AG20443 (cell line): ENCODE results near the gene PPP1R11.
"Not testable (repeated sequence)": the region's sequence is repeated elsewhere in the genome, so short reads cannot be mapped to it uniquely, and the experiment has no call there.

Experiments
- DNase-seq: peaks from one replicate; pipeline ENCODE4 v3.0.0; 2012; ENCODE audit warnings: low spot score, mixed read lengths

The PPP1R11 gene, protein sequence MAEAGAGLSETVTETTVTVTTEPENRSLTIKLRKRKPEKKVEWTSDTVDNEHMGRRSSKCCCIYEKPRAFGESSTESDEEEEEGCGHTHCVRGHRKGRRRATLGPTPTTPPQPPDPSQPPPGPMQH

DNA sequence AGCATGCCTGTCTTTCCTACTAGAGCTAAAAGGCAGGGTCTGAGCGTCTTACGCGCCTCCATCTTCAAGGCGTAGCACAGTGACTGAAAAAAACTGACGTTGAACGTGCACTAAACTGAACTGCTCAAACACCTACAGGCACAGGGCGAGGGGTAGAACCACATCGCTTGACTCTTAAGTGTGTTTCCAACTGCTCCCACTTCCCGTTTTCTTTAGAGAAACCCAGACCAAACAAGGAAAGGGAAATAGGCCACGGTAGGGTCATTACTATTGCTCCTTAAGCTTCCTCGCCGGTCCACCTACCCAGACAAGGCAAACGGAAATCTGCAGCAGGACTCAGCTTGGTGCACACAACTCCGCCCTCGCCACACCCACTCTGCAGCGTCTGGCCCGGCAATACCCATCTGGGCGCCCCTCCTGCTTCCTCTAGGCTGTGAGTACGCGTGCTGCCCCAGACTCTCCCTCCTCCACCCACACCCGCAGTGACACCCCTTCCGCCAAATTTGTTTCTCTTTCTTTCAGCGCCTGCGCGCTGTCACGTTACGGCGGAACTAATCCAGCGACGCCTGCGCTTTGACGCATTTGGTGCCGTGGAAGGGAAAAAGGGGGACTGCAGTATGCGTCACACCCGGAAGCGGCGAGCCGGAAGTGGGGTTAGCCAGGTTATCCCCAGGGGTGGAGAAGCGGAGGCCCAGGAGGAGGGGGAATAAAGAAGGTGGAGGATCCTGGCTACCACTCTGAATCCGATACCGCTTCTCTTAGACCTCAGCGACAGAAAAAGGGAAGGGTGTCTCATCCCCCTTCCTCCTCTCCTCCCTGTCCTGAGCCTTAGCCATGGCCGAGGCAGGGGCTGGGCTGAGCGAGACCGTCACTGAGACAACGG, at the start of gene PPP1R11:
Gene PPP1R11, plus strand, starts transcription at position 622 of the 883 bp plus-strand sequence. Its CDS starts 213 bp downstream, at position 835.
- DNase-seq: peak; percentile 97

DNA sequence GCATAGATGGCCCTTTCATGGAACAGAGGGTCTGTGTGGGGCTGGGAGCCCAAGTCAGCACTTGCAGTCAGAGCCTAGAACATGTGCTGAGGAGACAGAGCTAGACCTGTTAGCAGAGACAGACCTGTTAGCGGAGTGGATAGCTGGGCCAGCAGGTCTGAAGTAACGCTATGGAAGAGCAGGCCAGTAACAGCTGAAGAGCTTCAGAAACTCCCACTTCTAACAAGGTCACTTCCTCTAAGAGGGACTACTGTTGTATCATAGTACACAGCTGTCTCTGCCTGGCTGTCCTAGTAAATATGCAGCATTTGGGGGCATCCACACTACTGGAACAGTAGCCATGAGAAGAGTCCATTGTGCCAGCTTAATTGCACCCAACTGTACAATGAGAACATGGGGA, 47.2 kb upstream of the PPP1R11 start:
- no peak for DNase-seq

DNA sequence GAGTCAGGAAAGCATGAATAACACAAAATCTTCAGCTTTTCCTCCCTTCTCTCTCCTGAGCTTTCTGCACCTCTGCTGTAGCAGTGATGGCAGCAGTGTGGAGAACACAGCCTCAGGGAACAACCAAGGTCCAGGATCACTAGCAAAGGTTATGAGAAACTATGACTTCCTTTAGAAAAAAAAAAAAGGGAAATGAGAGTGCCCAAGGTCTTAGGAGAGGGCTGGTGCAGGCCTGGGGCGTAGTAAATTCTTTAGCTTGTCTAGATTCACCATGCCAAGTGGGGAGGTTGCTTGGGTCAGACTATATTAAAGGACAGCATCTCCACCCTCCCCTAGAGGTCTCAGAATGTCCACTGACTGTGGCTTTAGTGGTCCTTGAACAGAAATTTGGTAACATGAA, 46.4 kb upstream of the PPP1R11 start:
- no peak for DNase-seq

DNA sequence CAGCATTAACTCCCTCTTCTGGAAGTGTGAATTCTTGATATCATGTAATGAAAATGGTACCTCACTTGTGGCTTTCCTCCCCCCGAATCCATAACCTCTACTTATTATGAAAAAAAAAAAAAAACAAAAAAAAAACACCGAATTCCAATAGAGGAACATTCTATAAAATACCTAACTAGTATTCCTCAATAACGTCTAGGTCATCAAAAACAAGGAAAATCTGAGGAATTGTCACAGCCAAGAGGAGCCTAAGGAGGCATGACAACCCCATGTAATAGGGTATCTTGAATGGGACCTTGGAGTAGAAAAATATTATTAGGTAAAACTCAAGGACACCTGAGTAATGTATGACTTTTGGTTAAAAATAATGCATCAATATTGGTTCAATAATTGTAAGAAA, 44.8 kb upstream of the PPP1R11 start:
- no peak for DNase-seq

DNA sequence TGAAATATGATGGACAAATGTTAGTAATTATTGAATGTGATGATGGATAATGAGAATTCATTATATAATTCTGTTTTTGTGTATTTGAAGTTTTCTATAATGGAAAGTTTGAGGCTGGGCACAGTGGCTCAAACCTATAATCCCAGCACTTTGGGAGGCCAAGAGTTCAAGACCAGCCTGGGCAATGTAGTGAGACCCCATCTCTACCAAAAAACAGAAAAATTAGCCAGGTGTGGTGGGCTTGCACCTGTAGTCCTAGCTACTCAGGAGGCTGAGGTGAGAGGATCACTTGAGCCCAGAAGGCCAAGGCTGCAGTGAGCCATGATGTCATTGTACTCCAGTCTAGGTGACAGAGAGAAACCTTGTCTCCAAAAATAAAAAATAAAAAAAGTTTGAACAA, 44.3 kb upstream of the PPP1R11 start:
- DNase-seq: not testable (repeated sequence)

DNA sequence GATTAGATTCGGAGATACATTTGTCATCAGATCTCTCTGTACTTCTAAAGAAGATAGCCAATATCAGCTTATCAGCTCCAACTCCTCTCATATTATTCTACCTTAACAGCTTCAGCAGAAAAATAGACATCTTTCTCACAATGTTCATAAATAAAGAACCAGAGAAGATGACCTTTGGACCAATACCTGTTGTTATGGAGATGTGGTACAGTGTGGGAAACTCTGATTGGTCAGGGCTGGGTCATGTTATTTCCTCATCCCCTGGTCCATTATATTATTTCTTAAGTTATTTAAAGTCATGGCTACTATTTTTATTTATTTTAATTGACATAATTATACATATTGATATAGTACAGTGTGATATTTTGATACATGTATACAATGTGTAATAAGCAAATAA, 41.8 kb upstream of the PPP1R11 start:
- DNase-seq: no peak

DNA sequence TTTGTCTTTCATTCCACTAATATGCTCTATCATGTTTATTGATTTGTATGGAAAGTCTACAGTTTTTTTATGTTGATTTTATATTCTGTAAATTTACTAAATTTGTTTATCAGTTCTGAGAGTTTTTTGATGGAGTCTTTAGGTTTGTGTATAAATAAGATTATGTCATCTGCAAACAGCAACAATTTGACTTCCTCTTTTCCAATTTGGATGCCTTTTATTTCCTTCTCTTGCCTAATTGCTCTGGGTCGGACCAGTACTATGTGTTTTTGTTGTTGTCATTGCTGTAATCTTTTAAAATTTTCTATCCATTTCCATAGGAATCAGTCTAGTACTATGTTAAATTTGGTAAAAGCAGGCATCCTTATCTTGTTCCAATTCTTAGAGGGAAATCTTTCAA, 37.4 kb upstream of the PPP1R11 start:
- no peak for DNase-seq

DNA sequence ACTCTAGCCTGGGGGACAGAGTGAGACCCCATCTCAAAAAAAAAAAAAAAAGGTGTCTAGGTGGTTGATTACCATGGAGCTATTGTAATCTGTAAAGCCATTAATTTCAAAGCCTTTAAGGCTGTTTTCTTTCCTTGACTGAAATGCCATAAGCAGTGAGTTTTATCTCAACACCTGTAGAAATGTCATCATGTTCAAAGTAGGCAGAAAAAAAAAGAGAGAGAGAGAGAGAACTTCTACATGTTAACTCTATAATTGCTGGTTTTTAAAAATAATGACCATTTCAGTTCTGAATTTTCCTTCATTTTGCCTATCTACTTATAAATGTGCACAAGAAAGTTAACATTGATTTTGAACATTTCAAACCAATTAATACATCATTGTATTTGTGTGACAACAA, 35.6 kb upstream of the PPP1R11 start:
- DNase-seq: no peak

DNA sequence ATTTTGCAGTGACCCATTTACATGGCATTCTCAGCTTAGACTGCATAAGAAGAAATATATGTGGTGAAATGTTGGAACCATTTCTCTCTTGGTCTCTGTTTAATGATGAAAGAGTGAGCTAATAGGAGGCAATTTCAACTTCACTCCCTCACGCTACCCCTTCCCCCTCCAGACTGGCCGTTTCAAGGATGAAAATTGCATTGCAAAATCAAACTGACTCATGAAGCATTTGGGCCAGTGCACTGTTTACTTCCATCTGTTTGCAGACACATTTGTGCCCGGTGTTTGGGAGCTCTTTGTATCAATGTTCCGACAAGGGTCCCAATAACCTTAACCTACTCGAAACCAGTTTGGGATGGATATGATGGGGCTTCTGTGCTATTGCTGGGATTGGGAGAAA, 33.6 kb upstream of the PPP1R11 start:
- peak; percentile 26 for DNase-seq

DNA sequence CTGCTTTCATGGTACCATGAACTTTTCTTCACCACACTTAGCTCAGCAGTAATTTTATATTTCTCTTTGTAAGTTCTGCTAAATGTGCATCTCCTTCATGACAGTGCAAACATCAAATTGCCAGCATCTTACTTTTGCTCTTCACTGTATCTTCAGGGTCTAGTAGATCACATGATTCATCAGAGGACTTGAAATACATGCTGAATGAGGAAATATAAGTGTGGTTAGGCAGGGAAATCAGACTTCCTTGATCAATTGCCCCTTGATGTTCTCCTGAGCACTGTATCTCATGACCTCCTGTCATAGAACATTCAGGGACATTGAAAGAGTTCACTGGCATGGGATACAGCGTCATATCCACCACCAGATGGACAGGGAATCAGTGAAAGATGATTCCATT, 31.2 kb upstream of the PPP1R11 start:
- DNase-seq: no peak

DNA sequence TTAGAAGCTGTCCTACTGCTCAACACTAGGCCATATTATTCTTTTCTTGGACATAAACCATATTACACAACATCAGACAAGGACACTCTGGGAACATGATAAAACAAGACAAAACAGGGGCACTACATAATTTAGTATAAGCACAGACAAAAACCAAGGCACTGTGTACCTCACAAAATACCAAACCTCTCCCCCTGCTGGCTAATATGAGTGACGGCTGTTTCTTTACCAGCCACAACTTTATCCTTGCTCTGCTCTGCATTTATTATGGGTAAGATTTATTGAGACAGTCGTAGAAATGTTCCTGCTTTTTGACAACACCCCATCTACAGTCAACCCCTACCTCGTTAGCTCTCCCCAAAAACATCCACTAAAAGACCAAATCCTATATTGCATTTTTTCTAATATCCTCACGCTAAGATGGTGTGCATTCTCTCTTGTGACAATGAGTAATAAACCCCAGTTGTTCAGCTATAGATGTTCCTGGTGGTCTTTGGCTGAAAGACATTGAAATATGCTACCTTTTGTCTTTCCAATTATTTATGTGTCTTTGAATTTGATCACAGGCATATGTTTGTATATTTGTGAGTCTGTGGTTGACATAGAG, 29.7 kb upstream of the PPP1R11 start:
- DNase-seq: peak; percentile 44

DNA sequence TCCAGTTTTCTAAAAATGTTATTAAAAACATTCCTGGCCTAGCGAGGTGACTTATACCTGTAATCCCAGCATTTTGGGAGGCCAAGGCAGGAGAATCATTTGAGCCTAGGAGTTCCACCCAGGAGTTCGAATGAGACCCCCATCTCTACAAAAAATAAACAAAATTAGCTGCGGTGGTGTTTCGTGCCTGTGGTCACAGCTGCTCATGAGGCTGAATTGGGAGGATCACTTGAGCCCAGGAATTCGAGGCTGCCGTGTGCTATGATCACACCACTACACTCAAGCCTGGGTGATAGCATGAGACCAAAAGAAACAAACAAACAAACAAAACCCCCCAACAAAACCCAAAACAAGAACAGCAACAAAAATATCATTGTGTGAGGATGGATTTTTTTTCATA, 25.8 kb upstream of the PPP1R11 start:
- DNase-seq: no peak

DNA sequence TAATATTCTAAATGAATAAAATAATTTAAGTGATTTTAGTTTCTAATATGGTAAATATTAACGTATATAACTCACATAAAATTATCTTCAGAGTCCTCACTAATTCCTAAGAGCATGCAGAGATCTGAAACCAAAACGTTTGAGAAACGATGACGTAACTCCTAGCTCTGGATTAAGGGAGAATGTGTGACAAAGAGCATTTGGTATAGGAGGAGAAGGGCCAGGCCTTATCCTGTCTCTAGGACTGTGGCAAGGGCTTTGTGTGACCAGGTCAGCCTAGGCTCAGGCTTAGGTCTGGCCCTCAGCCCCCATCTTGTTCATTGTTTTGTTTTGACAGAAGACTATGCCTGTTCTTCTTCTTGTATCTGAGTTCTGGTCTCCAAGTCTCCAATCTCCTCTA, 25.2 kb upstream of the PPP1R11 start:
- no peak for DNase-seq

DNA sequence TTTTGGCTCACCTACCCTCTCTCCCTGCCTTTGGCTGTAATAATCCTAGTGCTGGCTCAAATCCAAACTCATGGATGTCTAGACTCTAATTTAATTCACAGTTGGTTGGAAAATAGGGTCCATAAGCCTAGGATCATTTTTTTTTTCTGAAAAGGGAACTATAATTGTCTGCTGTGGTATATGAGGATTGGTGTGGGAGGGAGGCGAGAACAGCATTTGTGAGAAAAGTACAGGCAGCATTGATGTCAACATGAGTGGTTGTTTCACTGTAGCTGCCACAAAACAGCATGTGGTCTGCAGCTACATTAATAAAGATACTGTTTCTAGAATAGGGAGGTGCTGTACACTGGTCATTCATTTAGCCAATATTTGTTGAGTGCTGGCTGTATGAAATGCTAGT, 24.5 kb upstream of the PPP1R11 start:
- no peak for DNase-seq

DNA sequence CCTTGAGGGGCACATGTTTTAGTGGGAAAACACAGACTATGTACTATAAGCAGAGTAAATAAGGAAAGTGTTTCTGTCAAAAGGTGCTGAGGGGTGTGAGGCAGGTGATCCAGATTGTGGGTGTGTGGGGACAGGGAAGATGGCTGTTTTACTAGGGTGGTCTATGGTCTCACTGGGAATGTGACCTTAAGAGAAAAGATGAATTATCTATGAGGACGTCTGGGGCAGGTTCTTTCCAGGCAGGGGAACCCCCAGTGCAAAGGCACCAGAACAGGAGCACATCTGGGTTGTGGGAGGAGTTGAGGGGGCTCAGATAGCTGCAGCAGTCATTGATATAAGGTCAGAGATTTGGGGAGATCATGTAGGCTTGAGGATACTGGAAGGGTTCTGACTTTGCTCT, 24.1 kb upstream of the PPP1R11 start:
- DNase-seq: no peak

DNA sequence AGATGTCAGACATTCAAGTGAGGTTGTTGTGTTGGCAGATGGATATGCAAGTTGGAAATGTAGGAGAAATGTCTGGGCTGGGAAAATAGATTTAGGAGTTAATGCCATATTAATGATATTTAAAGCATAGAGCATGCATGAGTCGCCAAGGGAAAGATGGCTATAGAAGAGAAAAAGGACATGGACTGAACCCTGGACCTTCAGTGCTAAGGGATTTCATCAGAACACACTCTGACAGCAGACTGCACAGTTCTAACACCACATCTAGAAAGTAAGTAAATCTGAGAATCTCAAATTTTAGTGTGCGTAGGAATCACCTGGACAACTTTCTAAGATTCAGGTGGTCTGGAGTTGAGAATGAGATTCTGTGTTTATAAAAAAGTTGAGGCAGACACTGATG, 23.3 kb upstream of the PPP1R11 start:
- DNase-seq: no peak

DNA sequence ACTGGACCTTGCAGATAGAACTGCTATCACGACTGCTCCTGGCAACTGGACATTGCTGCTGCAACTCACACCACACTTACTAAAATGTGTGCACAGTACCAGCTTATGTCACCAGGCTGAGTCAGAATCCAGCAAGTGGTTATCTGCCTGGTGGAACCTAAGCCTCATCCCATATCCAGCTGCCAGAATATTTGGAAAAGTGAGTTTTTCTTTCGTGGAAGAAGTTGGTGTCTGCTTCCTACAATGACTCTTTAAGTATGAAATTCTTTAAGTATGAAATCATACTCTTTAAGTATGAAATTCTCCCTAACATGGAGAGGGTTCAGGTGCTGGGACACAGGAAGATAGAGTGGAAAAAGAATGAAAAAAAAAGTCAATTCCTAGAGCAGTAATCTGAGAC, 22.4 kb upstream of the PPP1R11 start:
- DNase-seq: peak; percentile 82

DNA sequence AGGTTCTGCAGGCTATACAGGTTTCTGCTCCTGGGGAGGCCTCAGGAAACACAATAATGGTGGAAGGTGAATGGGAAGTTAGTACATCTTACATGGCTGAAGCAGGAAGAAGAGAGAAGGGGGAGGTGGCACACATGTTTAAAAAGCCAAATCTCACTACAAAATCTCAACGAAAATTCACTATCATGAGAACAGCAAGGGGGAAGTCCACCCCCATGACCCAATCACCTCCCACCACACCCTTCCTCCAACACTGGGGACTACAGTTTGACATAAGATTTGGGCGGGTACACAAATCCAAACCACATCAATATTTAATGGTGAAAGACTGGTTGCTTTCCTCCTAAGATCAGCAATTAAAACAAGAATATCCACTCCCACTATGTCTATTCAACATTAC, 19.8 kb upstream of the PPP1R11 start:
- no peak for DNase-seq

DNA sequence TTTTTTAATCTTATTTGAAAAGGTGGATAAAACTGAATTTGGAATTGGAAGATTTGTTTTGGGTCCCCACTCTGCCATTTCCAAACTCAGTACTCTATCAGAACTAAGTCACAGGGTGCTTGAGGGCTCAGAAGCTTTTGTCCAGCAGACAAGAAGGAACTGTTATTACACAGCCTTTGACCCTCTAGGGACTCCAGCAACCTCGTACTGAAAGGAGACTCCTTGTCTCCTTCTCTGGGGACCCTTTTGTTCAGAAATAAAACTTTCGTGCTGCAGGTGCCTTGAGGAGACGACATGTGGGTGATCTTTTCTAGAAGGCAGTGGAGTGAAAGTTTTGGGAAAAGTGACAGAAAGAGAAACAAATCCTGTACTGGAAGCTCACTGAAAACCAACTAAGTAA, 13.3 kb upstream of the PPP1R11 start:
- DNase-seq: no peak

DNA sequence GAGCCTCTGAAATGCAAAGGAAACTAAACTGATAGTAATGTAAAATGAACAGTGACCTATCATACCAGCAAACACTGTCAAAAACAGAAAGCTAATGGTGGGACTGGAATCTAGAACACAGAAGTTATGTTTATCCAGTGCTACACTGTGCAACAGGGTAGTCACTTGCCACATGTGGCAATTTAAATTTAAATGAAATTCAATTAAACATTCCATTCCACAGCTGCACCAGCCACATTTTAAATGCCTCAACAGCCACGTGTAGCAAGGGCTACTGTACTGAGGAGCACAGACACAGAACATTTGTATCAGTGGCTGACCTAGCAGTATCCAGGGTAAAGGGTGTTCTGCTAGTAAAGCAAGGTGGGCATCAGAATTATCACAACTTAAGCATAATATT, 11.5 kb upstream of the PPP1R11 start:
- DNase-seq: no peak

DNA sequence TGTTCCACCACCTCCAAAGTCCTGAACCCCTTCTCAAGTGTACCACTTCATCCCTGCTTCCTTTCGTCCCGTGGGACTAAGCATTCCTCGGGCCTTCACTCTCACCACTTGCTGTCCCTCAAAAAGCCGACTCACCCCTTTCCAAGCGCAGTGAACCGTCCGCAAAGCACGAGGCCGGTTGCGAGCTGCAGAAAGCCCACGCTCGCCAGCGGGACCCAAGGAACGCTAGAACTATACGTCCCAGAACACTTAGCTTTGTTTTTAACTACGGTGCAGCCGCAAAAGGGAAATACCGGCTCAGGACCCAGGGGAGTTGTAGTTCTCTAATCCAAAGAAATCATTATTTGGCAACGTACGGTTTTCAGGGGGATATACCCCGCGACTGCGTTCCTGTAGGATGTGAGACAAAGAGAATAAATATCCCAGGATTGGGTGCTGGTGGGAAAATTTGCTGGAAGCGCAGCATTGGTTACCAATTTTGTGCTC, 6.3 kb upstream of the PPP1R11 start:
- DNase-seq: peak; percentile 53

DNA sequence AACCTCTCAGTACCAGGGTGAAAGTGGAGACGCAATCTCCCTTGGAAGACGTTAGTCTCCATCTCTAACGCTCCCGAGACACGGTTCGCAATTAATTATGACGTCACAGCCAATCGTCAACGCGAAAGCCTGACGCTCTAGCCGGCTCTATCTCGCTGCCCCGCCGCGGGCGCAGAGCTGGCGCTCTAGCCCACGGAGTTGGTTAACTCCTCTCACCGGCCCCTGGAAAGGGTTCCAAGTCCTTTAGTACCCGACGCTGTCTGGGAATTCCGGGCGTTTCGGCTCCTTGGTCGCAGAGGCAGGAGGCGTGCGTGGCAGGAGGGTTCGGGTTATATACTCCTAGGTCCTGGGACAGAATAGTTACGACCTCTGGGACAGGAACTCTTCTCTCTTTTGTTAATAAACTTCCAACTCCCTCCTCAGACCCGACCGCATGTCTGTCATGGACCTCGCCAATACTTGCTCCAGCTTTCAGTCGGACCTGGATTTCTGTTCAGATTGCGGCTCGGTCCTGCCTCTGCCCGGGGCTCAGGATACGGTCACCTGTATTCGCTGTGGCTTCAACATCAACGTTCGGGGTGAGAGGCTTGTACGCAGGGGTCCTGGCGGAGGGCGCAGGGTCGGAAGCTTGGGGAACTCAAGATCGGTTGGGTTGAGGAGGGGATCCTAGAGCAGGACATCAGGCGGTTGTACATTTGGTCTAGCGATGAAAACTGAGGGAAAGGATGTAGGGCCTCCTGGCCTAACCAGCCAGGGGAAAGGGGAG, 5.7 kb upstream of the PPP1R11 start, which contains the start of gene POLR1H:
Gene POLR1H, plus strand, starts transcription at position 174 of the 766 bp plus-strand sequence. Its CDS starts 260 bp downstream, at position 434.
- DNase-seq: peak; percentile 97
